Gastrocnemius medialis (tissue), 4 donors: ENCODE measurements around the gene GPLD1. TPM values are rescaled to one million over a fixed set of nuclear protein-coding genes. Genes with fewer than 3 reads are reported as not detected.
A peak's percentile ranks its signal among the peaks of the same experiment; 100 is the strongest.

Source experiments
- ATAC-seq, 2 donors: fragments of 150-250 bp; one replicate each; pipeline ENCODE4 v1.9.1; 2016
- DNase-seq, 2 donors: peaks; one replicate each; pipeline ENCODE4 v3.0.0-alpha.2; 2019
- H3K27ac ChIP-seq, 4 donors: fragments of 200-600 bp; sonication (generic); 1 replicate in 1 of 4; 2 replicates in 3 of 4; pipeline ENCODE4 v1.5.1; 2016 to 2018; ENCODE audit warnings: mild to moderate bottlenecking in 2 of 4, moderate library complexity in 1 of 4
- H3K27me3 ChIP-seq, 3 donors: fragments of 200-600 bp; sonication (generic) in 2 of 3; 1 replicate in 1 of 3; 2 replicates in 2 of 3; pipeline versions ENCODE4 v1.5.1 to v1.6.0; 2016 to 2019; ENCODE audit warnings: mild to moderate bottlenecking in 1 of 3, moderate library complexity in 1 of 3
- H3K36me3 ChIP-seq, 2 donors: fragments of 200-600 bp; sonication (generic) in 1 of 2; one replicate each; pipeline ENCODE4 v1.5.1; 2017 to 2018
- H3K4me1 ChIP-seq, 2 donors: fragments of 200-600 bp; sonication (generic) in 1 of 2; one replicate each; pipeline ENCODE4 v1.5.1; 2016 to 2017; ENCODE audit warnings: mild to moderate bottlenecking in 2 of 2
- H3K4me3 ChIP-seq, 4 donors: fragments of 200-600 bp; sonication (generic) in 3 of 4; 1 replicate in 1 of 4; 2 replicates in 3 of 4; pipeline ENCODE4 v1.5.1; 2016 to 2019; ENCODE audit warnings: mild to moderate bottlenecking in 2 of 4
- H3K9me3 ChIP-seq, 3 donors: fragments of 200-600 bp; sonication (generic) in 2 of 3; 1 replicate in 1 of 3; 2 replicates in 2 of 3; pipeline ENCODE4 v1.5.1; 2016 to 2019
- CTCF ChIP-seq, 5 experiments: fragments of 450-650 bp in 3 of 5; fragments of 200-600 bp in 2 of 5; sonication (generic) in 2 of 5; IDR thresholded peaks in 4 of 5; conservative IDR thresholded peaks in 1 of 5; 1 replicate in 4 of 5; 2 replicates in 1 of 5; pipeline ENCODE4 v1.5.1; 2016 to 2019; ENCODE audit warnings: antibody characterized with exemption in 5 of 5, mild to moderate bottlenecking in 3 of 5, moderate library complexity in 3 of 5
- POLR2A ChIP-seq, 2 donors: fragments of 450-650 bp; IDR thresholded peaks; one replicate each; pipeline ENCODE4 v1.6.1; 2017; ENCODE audit warnings: antibody characterized with exemption in 2 of 2, mild to moderate bottlenecking in 2 of 2, moderate library complexity in 2 of 2
- in situ Hi-C, 4 donors: fragments of 200-750 bp; cut with MboI; loops; one replicate each; pipeline versions ENCODE4 v1.15.0 to v1.8.0; 2017; ENCODE audit warnings: low sequenced_read_pairs in 4 of 4
- intact Hi-C: fragments of 100-400 bp; cut with DNase I; formaldehyde crosslinking; loops from one replicate; pipeline ENCODE4 v1.15.1; 2023; ENCODE audit warnings: low total_unique reads
- total RNA-seq, 4 donors: library from RNA; depleted of rRNA; stranded (reverse); fragments of >200 nt; gene quantifications; one replicate each; pipeline versions ENCODE4 v1.1.0 to v1.2.3, GENCODE V29; 2016

Gene GPLD1
- total RNA-seq, 4 donors from 2014 or later, result 0.07 to 1.2 (median 0.28) TPM

DNA sequence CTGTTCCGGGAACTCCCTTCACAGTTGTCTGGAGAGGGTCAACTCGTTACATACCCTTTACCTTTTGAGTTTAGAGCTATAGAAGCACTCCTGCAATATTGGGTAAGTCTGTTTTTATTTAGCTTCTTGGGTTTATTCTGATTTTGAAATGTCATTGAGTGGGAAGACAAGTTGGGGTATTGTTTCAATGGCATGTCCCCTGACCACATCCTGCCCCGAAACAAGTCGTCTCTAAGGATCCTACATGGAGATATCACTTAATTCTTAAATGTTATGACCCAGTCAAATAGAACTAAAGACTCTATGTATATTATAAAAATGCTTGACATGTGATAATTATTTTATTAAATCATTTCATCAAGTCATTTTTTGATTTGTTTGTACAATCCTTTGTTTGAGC lies 77.1 kb downstream of the GPLD1 start:
- Histone ChIP-seq H3K27me3 (no peaks in the 10 kb centered on the region), H3K4me1 (peaks cover 4 to 6% of the 10 kb centered on the region in 2 donors), H3K27ac (peak overlapping the region in 1 of 4 donors; percentile 35), H3K4me3 (no peak overlapping the region), H3K36me3 (peaks cover 2 to 48% of the 10 kb centered on the region in 2 donors), H3K9me3 (no peaks in the 10 kb centered on the region)
- in situ Hi-C loops (loop anchor here in 1 of 4 donors (25.0 kb wide), 1 partner anchor 300 kb away; the partner anchor contains the start of gene C6orf62), intact Hi-C loops (no loop called here)
- DNase-seq (no peak), ATAC-seq (no peak)
- TF ChIP-seq CTCF (IDR thresholded peaks at IDR 0.05 in 4 of 5, conservative IDR thresholded peaks at IDR 0.05 in 1 of 5), result no peak
- no peak for TF ChIP-seq POLR2A (IDR thresholded peaks at IDR 0.05)

- Histone ChIP-seq H3K9me3 (no peaks in the 10 kb centered on the region), H3K36me3 (peaks cover 0 to 38% of the 10 kb centered on the region in 2 donors), H3K27ac (peak overlapping the region in 1 of 4 donors; percentile 35), H3K4me3 (no peak overlapping the region), H3K27me3 (no peaks in the 10 kb centered on the region), H3K4me1 (peaks cover 5 to 8% of the 10 kb centered on the region in 2 donors)
- intact Hi-C loops (no loop called here), in situ Hi-C loops (loop anchor here in 1 of 4 donors (25.0 kb wide), 1 partner anchor 302 kb away; the partner anchor contains the start of gene C6orf62)
- DNase-seq (no peak), ATAC-seq (no peak)
- TF ChIP-seq CTCF (IDR thresholded peaks at IDR 0.05 in 4 of 5, conservative IDR thresholded peaks at IDR 0.05 in 1 of 5) (no peak), POLR2A (IDR thresholded peaks at IDR 0.05) (no peak)
Measured at GRCh38 chr6:24410622-24411021, 78.8 kb downstream of the GPLD1 start.

DNA sequence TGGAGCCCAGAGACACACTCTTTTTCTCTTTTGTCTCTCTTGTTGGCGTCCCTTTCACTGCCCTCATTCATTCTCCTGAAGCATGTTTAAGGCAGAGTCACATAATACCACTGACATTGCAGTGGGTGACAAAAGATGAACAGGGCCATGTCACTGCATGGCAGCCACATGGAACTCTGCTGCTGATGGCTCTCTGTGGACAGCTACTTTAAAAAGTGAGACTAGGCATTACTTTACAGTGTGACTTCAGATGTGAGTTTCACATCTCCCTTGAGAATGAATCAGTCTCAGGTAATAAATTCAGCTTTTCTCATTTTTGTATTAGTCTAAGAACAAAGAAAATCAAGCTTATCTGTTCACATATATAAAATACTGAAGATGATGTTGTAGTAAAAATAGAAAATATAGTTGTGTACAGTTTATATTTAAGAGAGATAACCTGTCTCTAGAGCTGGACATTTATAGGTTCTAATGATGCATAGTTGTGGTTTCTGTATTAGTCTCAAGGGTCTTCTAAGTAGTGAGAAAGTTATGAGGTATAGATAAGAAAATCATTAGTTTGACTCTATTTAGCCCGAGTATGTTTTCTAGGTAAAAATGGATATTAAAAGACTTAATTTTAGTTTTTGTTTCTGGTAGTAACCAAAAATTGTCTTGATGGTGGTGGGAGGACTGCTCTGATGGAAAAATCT lies 80.5 kb downstream of the GPLD1 start:
- DNase-seq, result no peak
- intact Hi-C loops (no loop called here), in situ Hi-C loops (loop anchor here in 1 of 4 donors (25.0 kb wide), 1 partner anchor 303 kb away; the partner anchor contains the start of gene C6orf62)
- H3K27me3 ChIP-seq, result no peaks in the 10 kb centered on the region
- peaks cover 0 to 42% of the 10 kb centered on the region in 2 donors for H3K36me3 ChIP-seq
- H3K27ac ChIP-seq, result peak overlapping the region in 2 of 4 donors; percentile 19 to 37
- H3K4me1 ChIP-seq, result peaks cover 12 to 23% of the 10 kb centered on the region in 2 donors
- ATAC-seq, result no peak
- H3K4me3 ChIP-seq, result no peak overlapping the region
- no peaks in the 10 kb centered on the region for H3K9me3 ChIP-seq
- TF ChIP-seq POLR2A (IDR thresholded peaks at IDR 0.05) (no peak), CTCF (IDR thresholded peaks at IDR 0.05 in 4 of 5, conservative IDR thresholded peaks at IDR 0.05 in 1 of 5) (no peak)

- in situ Hi-C loops (loop anchor here in 1 of 4 donors (25.0 kb wide), 1 partner anchor 307 kb away; the partner anchor contains the start of gene C6orf62), intact Hi-C loops (no loop called here)
- H3K4me1 ChIP-seq, result peaks cover 20 to 30% of the 10 kb centered on the region in 2 donors
- no peak overlapping the region for H3K4me3 ChIP-seq
- no peak for ATAC-seq
- peaks cover 0 to 18% of the 10 kb centered on the region in 2 donors for H3K36me3 ChIP-seq
- no peaks in the 10 kb centered on the region for H3K9me3 ChIP-seq
- peak overlapping the region in 2 of 4 donors; percentile 95 to 98 for H3K27ac ChIP-seq
- H3K27me3 ChIP-seq, result no peaks in the 10 kb centered on the region
- TF ChIP-seq CTCF (IDR thresholded peaks at IDR 0.05 in 4 of 5, conservative IDR thresholded peaks at IDR 0.05 in 1 of 5) (no peak), POLR2A (IDR thresholded peaks at IDR 0.05) (no peak)
- no peak for DNase-seq
Measured at GRCh38 chr6:24405262-24405661, 84.1 kb downstream of the GPLD1 start.
